ENCODE data around the gene UBFD1. TPM values are rescaled to one million over a fixed set of nuclear protein-coding genes. Genes with fewer than 3 reads are reported as not detected.
A peak's percentile ranks its signal among the peaks of the same experiment; 100 is the strongest.
"Not testable (repeated sequence)": the region's sequence is repeated elsewhere in the genome, so short reads cannot be mapped to it uniquely, and the experiment has no call there.

The UBFD1 gene
- total RNA-seq (44.2 TPM), polyA plus RNA-seq (ENCODE audit: insufficient read depth in 1 of 8, insufficient read length in 8 of 8, low replicate concordance in 1 of 8) (10 to 100 TPM; 47.9 to 75.2 (median 64.0) TPM)
- long read RNA-seq, donor 1, full-length matches to known transcripts: 7 of 7 reads
- long read RNA-seq, donor 1, partial matches to known transcripts: 0 of 7 reads
- long read RNA-seq, donor 1, other reads (novel, unspliced or antisense): 0 of 7 reads
- long read RNA-seq, donor 2, full-length matches to known transcripts: 1 of 1 reads
- long read RNA-seq, donor 2, partial matches to known transcripts: 0 of 1 reads
- long read RNA-seq, donor 2, other reads (novel, unspliced or antisense): 0 of 1 reads
- long read RNA-seq, donor 3, full-length matches to known transcripts: 15 of 20 reads
- long read RNA-seq, donor 3, partial matches to known transcripts: 0 of 20 reads
- long read RNA-seq, donor 3, other reads (novel, unspliced or antisense): 5 of 20 reads
- long read RNA-seq, donor 4, full-length matches to known transcripts: 5 of 218 reads
- long read RNA-seq, donor 4, partial matches to known transcripts: 70 of 218 reads
- long read RNA-seq, donor 4, other reads (novel, unspliced or antisense): 143 of 218 reads
- long read RNA-seq, donor 5, full-length matches to known transcripts: 34 of 655 reads
- long read RNA-seq, donor 5, partial matches to known transcripts: 597 of 655 reads
- long read RNA-seq, donor 5, other reads (novel, unspliced or antisense): 24 of 655 reads
- long read RNA-seq, donor 6, full-length matches to known transcripts: 21 of 21 reads
- long read RNA-seq, donor 6, partial matches to known transcripts: 0 of 21 reads
- long read RNA-seq, donor 6, other reads (novel, unspliced or antisense): 0 of 21 reads
- long read RNA-seq, donor 7, full-length matches to known transcripts: 16 of 38 reads
- long read RNA-seq, donor 7, partial matches to known transcripts: 22 of 38 reads
- long read RNA-seq, donor 7, other reads (novel, unspliced or antisense): 0 of 38 reads
- long read RNA-seq, donor 8, full-length matches to known transcripts: 8 of 20 reads
- long read RNA-seq, donor 8, partial matches to known transcripts: 12 of 20 reads
- long read RNA-seq, donor 8, other reads (novel, unspliced or antisense): 0 of 20 reads
- long read RNA-seq, donor 9, full-length matches to known transcripts: 7 of 27 reads
- long read RNA-seq, donor 9, partial matches to known transcripts: 20 of 27 reads
- long read RNA-seq, donor 9, other reads (novel, unspliced or antisense): 0 of 27 reads
- long read RNA-seq, donor 10, full-length matches to known transcripts: 17 of 34 reads
- long read RNA-seq, donor 10, partial matches to known transcripts: 17 of 34 reads
- long read RNA-seq, donor 10, other reads (novel, unspliced or antisense): 0 of 34 reads
- long read RNA-seq, donor 11, full-length matches to known transcripts: 5 of 5 reads
- long read RNA-seq, donor 11, partial matches to known transcripts: 0 of 5 reads
- long read RNA-seq, donor 11, other reads (novel, unspliced or antisense): 0 of 5 reads

- peak within 1 kb of the TSS; percentile 95 for H3K27ac ChIP-seq (ENCODE audit: low read length)
- peak within 1 kb of the TSS; percentile 95 for H3K4me3 ChIP-seq (ENCODE audit: low read length)
- peaks cover 45% of the 10 kb centered on the region for H3K36me3 ChIP-seq (ENCODE audit: control insufficient read depth, insufficient read depth, low read length)
- 1% methylated on average over 64 of the region's 65 CpGs for WGBS (ENCODE audit: insufficient coverage)
- H3K9me3 ChIP-seq (replicated peaks; ENCODE audit: control insufficient read depth, low read depth, low read length): no peaks in the 10 kb centered on the region
- H3K4me1 ChIP-seq (ENCODE audit: control insufficient read depth, insufficient read depth, low read length): peaks cover 19% of the 10 kb centered on the region
- H3K27me3 ChIP-seq (ENCODE audit: control insufficient read depth, insufficient read depth, low read length): no peaks in the 10 kb centered on the region
- DNase-seq: peak; percentile 99
Measured at GRCh38 chr16:23556881-23557778, at the start of gene UBFD1, which contains the start of gene EARS2. UBFD1 (plus strand) TSS chr16:23557727; CDS start chr16:23557743, 16 bp downstream. EARS2 (minus strand) TSS chr16:23557350; CDS start chr16:23557343, 7 bp downstream.

GRCh38 chr16:23508589-23509440, 48.7 kb upstream of the UBFD1 start:
- peak overlapping the region; percentile 62 for H3K27ac ChIP-seq (ENCODE audit: low read length)
- H3K36me3 ChIP-seq (ENCODE audit: control insufficient read depth, insufficient read depth, low read length): peaks cover 5% of the 10 kb centered on the region
- peak overlapping the region; percentile 56 for H3K4me3 ChIP-seq (ENCODE audit: low read length)
- H3K27me3 ChIP-seq (ENCODE audit: control insufficient read depth, insufficient read depth, low read length): no peaks in the 10 kb centered on the region
- WGBS (ENCODE audit: insufficient coverage): 8% methylated on average over 28 of the region's 28 CpGs
- DNase-seq: peak; percentile 44
- H3K9me3 ChIP-seq (replicated peaks; ENCODE audit: control insufficient read depth, low read depth, low read length): no peaks in the 10 kb centered on the region
- H3K4me1 ChIP-seq (ENCODE audit: control insufficient read depth, insufficient read depth, low read length): peaks cover 37% of the 10 kb centered on the region

GRCh38 chr16:23509441-23509754, 48.1 kb upstream of the UBFD1 start:
- DNase-seq: no peak
- peak overlapping the region; percentile 56 for H3K4me3 ChIP-seq (ENCODE audit: low read length)
- peaks cover 32% of the 10 kb centered on the region for H3K4me1 ChIP-seq (ENCODE audit: control insufficient read depth, insufficient read depth, low read length)
- H3K36me3 ChIP-seq (ENCODE audit: control insufficient read depth, insufficient read depth, low read length): peaks cover 8% of the 10 kb centered on the region
- no peaks in the 10 kb centered on the region for H3K9me3 ChIP-seq (replicated peaks; ENCODE audit: control insufficient read depth, low read depth, low read length)
- no peaks in the 10 kb centered on the region for H3K27me3 ChIP-seq (ENCODE audit: control insufficient read depth, insufficient read depth, low read length)
- H3K27ac ChIP-seq (ENCODE audit: low read length): peak overlapping the region; percentile 62
- WGBS (ENCODE audit: insufficient coverage): 0% methylated on average over 3 of the region's 5 CpGs

GRCh38 chr16:23509782-23510163, 47.8 kb upstream of the UBFD1 start:
- DNase-seq: peak; percentile 75
- H3K4me1 ChIP-seq (ENCODE audit: control insufficient read depth, insufficient read depth, low read length): peaks cover 28% of the 10 kb centered on the region

GRCh38 chr16:23510164-23510914, 47.2 kb upstream of the UBFD1 start, which contains the start of gene GGA2:
GGA2 (minus strand) TSS chr16:23510494; CDS start chr16:23510411, 83 bp downstream.
- Histone ChIP-seq H3K36me3 (ENCODE audit: control insufficient read depth, insufficient read depth, low read length) (peaks cover 12% of the 10 kb centered on the region), H3K4me3 (ENCODE audit: low read length) (peak within 1 kb of the TSS; percentile 56), H3K4me1 (ENCODE audit: control insufficient read depth, insufficient read depth, low read length) (peaks cover 22% of the 10 kb centered on the region), H3K27ac (ENCODE audit: low read length) (peak within 1 kb of the TSS; percentile 69), H3K9me3 (replicated peaks; ENCODE audit: control insufficient read depth, low read depth, low read length) (no peaks in the 10 kb centered on the region), H3K27me3 (ENCODE audit: control insufficient read depth, insufficient read depth, low read length) (no peaks in the 10 kb centered on the region)
- under 1% methylated on average over 56 of the region's 71 CpGs for WGBS (ENCODE audit: insufficient coverage)
- DNase-seq: peak; percentile 93

More at GRCh38 chr16:23509782-23510163, 47.8 kb upstream of the UBFD1 start:
- peak overlapping the region; percentile 56 for H3K4me3 ChIP-seq (ENCODE audit: low read length)
- peak overlapping the region; percentile 62 for H3K27ac ChIP-seq (ENCODE audit: low read length)
- H3K9me3 ChIP-seq (replicated peaks; ENCODE audit: control insufficient read depth, low read depth, low read length): no peaks in the 10 kb centered on the region
- 0% methylated on average over 5 of the region's 17 CpGs for WGBS (ENCODE audit: insufficient coverage)
- peaks cover 11% of the 10 kb centered on the region for H3K36me3 ChIP-seq (ENCODE audit: control insufficient read depth, insufficient read depth, low read length)
- H3K27me3 ChIP-seq (ENCODE audit: control insufficient read depth, insufficient read depth, low read length): no peaks in the 10 kb centered on the region

- 57% methylated on average over 4 of the region's 10 CpGs for whole genome bisulfite sequencing (ENCODE audit: insufficient coverage)
- peak overlapping the region; percentile 56 for H3K4me3 ChIP-seq (ENCODE audit: low read length)
Measured at GRCh38 chr16:23510915-23511270, 46.6 kb upstream of the UBFD1 start.

GRCh38 chr16:23511731-23512130, 45.8 kb upstream of the UBFD1 start:
- peaks cover 12% of the 10 kb centered on the region for H3K36me3 ChIP-seq (ENCODE audit: control insufficient read depth, insufficient read depth, low read length)
- no peaks in the 10 kb centered on the region for H3K9me3 ChIP-seq (replicated peaks; ENCODE audit: control insufficient read depth, low read depth, low read length)
- no peak overlapping the region for H3K4me3 ChIP-seq (ENCODE audit: low read length)
- DNase-seq: no peak
- no peaks in the 10 kb centered on the region for H3K27me3 ChIP-seq (ENCODE audit: control insufficient read depth, insufficient read depth, low read length)
- no CpG with 5 or more reads among the region's 7 CpGs for WGBS (ENCODE audit: insufficient coverage)
- no peak overlapping the region for H3K27ac ChIP-seq (ENCODE audit: low read length)
- peaks cover 13% of the 10 kb centered on the region for H3K4me1 ChIP-seq (ENCODE audit: control insufficient read depth, insufficient read depth, low read length)

More at GRCh38 chr16:23510915-23511270, 46.6 kb upstream of the UBFD1 start:
- not testable (repeated sequence) for H3K27me3 ChIP-seq (ENCODE audit: control insufficient read depth, insufficient read depth, low read length); DNase-seq; H3K9me3 ChIP-seq (replicated peaks; ENCODE audit: control insufficient read depth, low read depth, low read length)
- H3K36me3 ChIP-seq (ENCODE audit: control insufficient read depth, insufficient read depth, low read length): peaks cover 12% of the 10 kb centered on the region
- H3K27ac ChIP-seq (ENCODE audit: low read length): peak overlapping the region; percentile 69
- peaks cover 18% of the 10 kb centered on the region for H3K4me1 ChIP-seq (ENCODE audit: control insufficient read depth, insufficient read depth, low read length)

Data from muscle of leg (tissue), 16 donors.